Measurements from ENCODE around the gene GPD2.

DNA sequence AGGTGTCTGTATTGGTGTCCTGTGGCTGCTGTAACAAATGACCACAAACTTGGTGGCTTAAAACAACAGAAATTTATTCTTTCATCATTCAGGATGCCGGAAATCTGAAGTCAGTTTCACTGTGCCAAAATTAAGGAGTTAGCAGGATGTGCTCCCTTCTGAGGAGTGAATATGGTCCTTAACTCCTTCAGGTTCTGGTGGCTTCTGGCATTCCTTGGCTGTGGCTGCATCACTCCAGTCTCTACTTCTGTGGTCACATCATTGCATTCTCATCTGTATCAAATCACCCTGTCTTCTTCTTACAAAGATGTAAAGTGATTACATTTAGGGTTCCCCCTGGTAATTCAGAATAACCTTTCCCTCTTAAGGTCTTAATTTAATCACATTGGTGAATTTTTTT is 12.6 kb downstream of the GPD2 start:
- no peak for TF ChIP-seq ZNF565 (CRISPR knock-in tag; conservative IDR thresholded peaks at IDR 0.05; ENCODE audit: low read depth)
- TF ChIP-seq TOX (CRISPR knock-in tag; IDR thresholded peaks at IDR 0.05; ENCODE audit: borderline replicate concordance), result no peak
- TF ChIP-seq CREB5 (CRISPR knock-in tag; IDR thresholded peaks at IDR 0.05; ENCODE audit: low read depth), result no peak
- no peak for TF ChIP-seq PATZ1 (CRISPR knock-in tag; IDR thresholded peaks at IDR 0.05; ENCODE audit: borderline replicate concordance)
- no peak for TF ChIP-seq BACH2 (CRISPR knock-in tag; IDR thresholded peaks at IDR 0.05; ENCODE audit: borderline replicate concordance)

Measured in SK-N-SH treated with all-trans-retinoic acid at 6 μM for 48 hours (cell line).